PC-9 (cell line): ENCODE measurements around the gene SCARB1. TPM values are rescaled to one million over a fixed set of nuclear protein-coding genes. Genes with fewer than 3 reads are reported as not detected.

Experiments
- BruUV-seq: library from RNA; stranded (reverse); fragments of 400-500 nt; replicated peaks from 2 replicates; lab custom pipeline; 2021; lab: Mats Ljungman, UMichigan
- CTCF ChIA-PET: fragments of 300-600 bp; sonication (Branson Sonifier 250); formaldehyde crosslinking; loops from one replicate; lab custom pipeline; 2022; ENCODE audit warnings: antibody characterized with exemption; lab: Charles Lee
- POLR2A ChIA-PET: fragments of 300-600 bp; sonication (Branson Sonifier 250); formaldehyde crosslinking; loops from one replicate; lab custom pipeline; 2022; ENCODE audit warnings: antibody characterized with exemption; ENCODE audit not compliant: unreplicated experiment; lab: Charles Lee
- DNase-seq, 2 experiments: peaks; one replicate each; pipeline versions ENCODE4 v3.0.0 to v3.0.0-alpha.2; 2015 to 2022; ENCODE audit warnings: mixed read lengths in 1 of 2
- H2AFZ ChIP-seq: fragments of 200-600 bp; sonication (generic); 2 replicates; pipeline ENCODE4 v1.8.1; 2017; ENCODE audit warnings: antibody characterized with exemption
- H3F3A ChIP-seq: fragments of 200-600 bp; sonication (generic); 2 replicates; pipeline ENCODE4 v1.8.1; 2017; ENCODE audit warnings: antibody characterized with exemption, mild to moderate bottlenecking, low read depth; ENCODE audit not compliant: insufficient read depth
- H3K27ac ChIP-seq: fragments of 200-600 bp; sonication (generic); 2 replicates; pipeline ENCODE4 v1.6.1; 2016; ENCODE audit warnings: mixed run types
- H3K27me3 ChIP-seq: fragments of 200-600 bp; sonication (generic); 2 replicates; pipeline ENCODE4 v1.6.1; 2016; ENCODE audit warnings: low read depth, mixed run types; ENCODE audit not compliant: insufficient read depth
- H3K36me3 ChIP-seq: fragments of 200-600 bp; sonication (generic); 2 replicates; pipeline ENCODE4 v1.6.1; 2016; ENCODE audit warnings: low read depth, mixed run types
- H3K4me1 ChIP-seq: fragments of 200-600 bp; sonication (generic); replicated peaks from 2 replicates; pipeline ENCODE4 v1.6.1; 2016; ENCODE audit warnings: mixed run types; ENCODE audit not compliant: insufficient read depth
- H3K4me2 ChIP-seq: fragments of 200-600 bp; sonication (generic); 2 replicates; pipeline ENCODE4 v1.6.1; 2017; ENCODE audit warnings: mixed run types
- H3K4me3 ChIP-seq: fragments of 200-600 bp; sonication (generic); 2 replicates; pipeline ENCODE4 v1.6.1; 2016; ENCODE audit warnings: mixed run types
- H3K79me2 ChIP-seq: fragments of 200-600 bp; sonication (generic); 2 replicates; pipeline ENCODE4 v1.6.1; 2017; ENCODE audit warnings: low read depth, mixed run types
- H3K9me2 ChIP-seq: fragments of 200-600 bp; sonication (generic); 2 replicates; pipeline ENCODE4 v1.8.1; 2017; ENCODE audit warnings: mild to moderate bottlenecking; ENCODE audit not compliant: insufficient read depth
- H3K9me3 ChIP-seq: fragments of 200-600 bp; sonication (generic); 2 replicates; pipeline ENCODE4 v1.8.1; 2016; ENCODE audit warnings: low read depth; ENCODE audit not compliant: insufficient read depth
- H4K20me1 ChIP-seq: fragments of 200-600 bp; sonication (generic); 2 replicates; pipeline ENCODE4 v1.8.1; 2017; ENCODE audit not compliant: insufficient read depth
- CTCF ChIP-seq: fragments of 200-600 bp; sonication (generic); conservative IDR thresholded peaks from 2 replicates; pipeline ENCODE4 v1.6.1; 2017; ENCODE audit warnings: mixed run types, antibody characterized with exemption, mild to moderate bottlenecking, moderate library complexity
- EZH2 ChIP-seq: fragments of 200-600 bp; sonication (generic); IDR thresholded peaks from 2 replicates; pipeline ENCODE4 v1.8.0; 2017; ENCODE audit warnings: antibody characterized with exemption, low read depth
- intact Hi-C: fragments of 100-400 bp; cut with micrococcal nuclease; formaldehyde crosslinking; loops from one replicate; pipeline ENCODE4 v1.10.0; 2022; ENCODE audit not compliant: unreplicated experiment
- total RNA-seq: library from RNA; stranded (reverse); gene quantifications from 2 replicates; pipeline ENCODE4 v1.2.3, GENCODE V29; 2021

The SCARB1 gene
- total RNA-seq, 1 experiment from 2014 or later: 49.6 TPM

GRCh38 chr12:124875803-124876132 is 12.1 kb upstream of the SCARB1 start:
- no TSS peak for BruUV-seq
- Histone ChIP-seq H3K79me2 (no peaks in the 10 kb centered on the region), H2AFZ (no peak overlapping the region), H3K9me2 (no peaks in the 10 kb centered on the region), H3K27me3 (no peaks in the 10 kb centered on the region), H3K4me3 (no peak overlapping the region), H3K4me2 (no peak overlapping the region), H3K9me3 (no peaks in the 10 kb centered on the region), H3K4me1 (no peaks in the 10 kb centered on the region), H3K36me3 (no peaks in the 10 kb centered on the region), H3F3A (0 out of 2 replicates have a peak, but pooled peaks cover 4% of the 10 kb centered on the region), H4K20me1 (no peaks in the 10 kb centered on the region), H3K27ac (no peak overlapping the region)
- ChIA-PET POLR2A (no interaction called here), CTCF (no interaction called here)
- DNase-seq: no peak
- TF ChIP-seq EZH2 (no peak), CTCF (no peak)
- intact Hi-C loops: no loop called here

- Histone ChIP-seq H3K4me3 (no peak overlapping the region), H3F3A (0 out of 2 replicates have a peak, but pooled peaks cover 4% of the 10 kb centered on the region), H3K9me3 (no peaks in the 10 kb centered on the region), H4K20me1 (no peaks in the 10 kb centered on the region), H3K9me2 (no peaks in the 10 kb centered on the region), H3K27me3 (no peaks in the 10 kb centered on the region), H3K79me2 (no peaks in the 10 kb centered on the region), H3K27ac (no peak overlapping the region), H3K4me1 (no peaks in the 10 kb centered on the region), H2AFZ (no peak overlapping the region), H3K4me2 (no peak overlapping the region), H3K36me3 (no peaks in the 10 kb centered on the region)
- BruUV-seq: no TSS peak
- TF ChIP-seq CTCF (no peak), EZH2 (no peak)
- ChIA-PET POLR2A (no interaction called here), CTCF (no interaction called here)
- DNase-seq: no peak
- intact Hi-C loops: no loop called here
Observed at GRCh38 chr12:124874988-124875802, 11.5 kb upstream of the SCARB1 start.

GRCh38 chr12:124874188-124874587 is 10.5 kb upstream of the SCARB1 start:
- CTCF ChIA-PET: no interaction called here

More at GRCh38 chr12:124874188-124874587, 10.5 kb upstream of the SCARB1 start:
- H3K27ac ChIP-seq: no peak overlapping the region
- no peak for TF ChIP-seq EZH2
- no peak for TF ChIP-seq CTCF
- intact Hi-C loops: no loop called here
- H3K9me2 ChIP-seq: no peaks in the 10 kb centered on the region
- H3K4me1 ChIP-seq: no peaks in the 10 kb centered on the region
- no peaks in the 10 kb centered on the region for H3K79me2 ChIP-seq
- no peaks in the 10 kb centered on the region for H3K36me3 ChIP-seq
- no peak overlapping the region for H2AFZ ChIP-seq
- DNase-seq: no peak
- H3K27me3 ChIP-seq: no peaks in the 10 kb centered on the region
- H3K9me3 ChIP-seq: no peaks in the 10 kb centered on the region
- H3F3A ChIP-seq: 0 out of 2 replicates have a peak, but pooled peaks cover 4% of the 10 kb centered on the region
- H3K4me2 ChIP-seq: no peak overlapping the region
- no peaks in the 10 kb centered on the region for H4K20me1 ChIP-seq
- POLR2A ChIA-PET: no interaction called here
- BruUV-seq: no TSS peak
- H3K4me3 ChIP-seq: no peak overlapping the region
